Nephron progenitor cell (in vitro differentiated cells): ENCODE data around the gene HOXC5.

ENCODE experiments used
- DNase-seq: peaks from one replicate; pipeline ENCODE4 v3.0.0; 2021
- H3K27ac Mint-ChIP-seq: 2 replicates; pipeline ENCODE4 v1.8.0; 2021; ENCODE audit warnings: mild to moderate bottlenecking, moderate library complexity, mixed read lengths
- H3K27me3 Mint-ChIP-seq: 2 replicates; pipeline ENCODE4 v1.8.0; 2021; ENCODE audit warnings: mild to moderate bottlenecking, low read depth, mixed read lengths; ENCODE audit not compliant: poor library complexity
- H3K36me3 Mint-ChIP-seq: 2 replicates; pipeline ENCODE4 v1.8.0; 2021; ENCODE audit warnings: low read depth, mixed read lengths
- H3K4me1 Mint-ChIP-seq: 2 replicates; pipeline ENCODE4 v1.8.0; 2021; ENCODE audit warnings: mixed read lengths
- H3K4me3 Mint-ChIP-seq: 2 replicates; pipeline ENCODE4 v1.8.0; 2021; ENCODE audit warnings: mild to moderate bottlenecking, moderate library complexity, mixed read lengths
- H3K9me3 Mint-ChIP-seq: 2 replicates; pipeline ENCODE4 v1.8.0; 2021; ENCODE audit warnings: mild to moderate bottlenecking, moderate library complexity, mixed read lengths
- TF ChIP-seq, protein P1 (sequence below): fragments of 200-600 bp; sonication (generic); IDR thresholded peaks from 2 replicates; pipeline ENCODE4 v1.5.0; 2021; ENCODE audit warnings: antibody characterized with exemption

Gene HOXC5

GRCh38 chr12:53990311-53991076 is 42.4 kb upstream of the HOXC5 start:
- TF ChIP-seq, protein P1, sequence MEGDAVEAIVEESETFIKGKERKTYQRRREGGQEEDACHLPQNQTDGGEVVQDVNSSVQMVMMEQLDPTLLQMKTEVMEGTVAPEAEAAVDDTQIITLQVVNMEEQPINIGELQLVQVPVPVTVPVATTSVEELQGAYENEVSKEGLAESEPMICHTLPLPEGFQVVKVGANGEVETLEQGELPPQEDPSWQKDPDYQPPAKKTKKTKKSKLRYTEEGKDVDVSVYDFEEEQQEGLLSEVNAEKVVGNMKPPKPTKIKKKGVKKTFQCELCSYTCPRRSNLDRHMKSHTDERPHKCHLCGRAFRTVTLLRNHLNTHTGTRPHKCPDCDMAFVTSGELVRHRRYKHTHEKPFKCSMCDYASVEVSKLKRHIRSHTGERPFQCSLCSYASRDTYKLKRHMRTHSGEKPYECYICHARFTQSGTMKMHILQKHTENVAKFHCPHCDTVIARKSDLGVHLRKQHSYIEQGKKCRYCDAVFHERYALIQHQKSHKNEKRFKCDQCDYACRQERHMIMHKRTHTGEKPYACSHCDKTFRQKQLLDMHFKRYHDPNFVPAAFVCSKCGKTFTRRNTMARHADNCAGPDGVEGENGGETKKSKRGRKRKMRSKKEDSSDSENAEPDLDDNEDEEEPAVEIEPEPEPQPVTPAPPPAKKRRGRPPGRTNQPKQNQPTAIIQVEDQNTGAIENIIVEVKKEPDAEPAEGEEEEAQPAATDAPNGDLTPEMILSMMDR, result no peak
- H3K4me3 Mint-ChIP-seq, result peak overlapping the region; percentile 98

GRCh38 chr12:53991077-53991460 is 41.8 kb upstream of the HOXC5 start:
- H3K4me3 Mint-ChIP-seq, result peak overlapping the region; percentile 98
- TF ChIP-seq, protein P1, result no peak
- peaks cover 69% of the 10 kb centered on the region for H3K4me1 Mint-ChIP-seq
- H3K27me3 Mint-ChIP-seq, result peaks cover 29% of the 10 kb centered on the region
- peaks cover 87% of the 10 kb centered on the region for H3K36me3 Mint-ChIP-seq
- no peaks in the 10 kb centered on the region for H3K9me3 Mint-ChIP-seq
- peak overlapping the region; percentile 97 for H3K27ac Mint-ChIP-seq
- no peak for DNase-seq

More at GRCh38 chr12:53990311-53991076, 42.4 kb upstream of the HOXC5 start:
- H3K9me3 Mint-ChIP-seq, result no peaks in the 10 kb centered on the region
- H3K4me1 Mint-ChIP-seq, result peaks cover 69% of the 10 kb centered on the region
- DNase-seq, result no peak
- H3K27me3 Mint-ChIP-seq, result peaks cover 31% of the 10 kb centered on the region
- H3K27ac Mint-ChIP-seq, result peak overlapping the region; percentile 97
- peaks cover 86% of the 10 kb centered on the region for H3K36me3 Mint-ChIP-seq

GRCh38 chr12:53992377-53992889 is 40.4 kb upstream of the HOXC5 start:
- peaks cover 57% of the 10 kb centered on the region for H3K4me1 Mint-ChIP-seq
- H3K36me3 Mint-ChIP-seq, result peaks cover 79% of the 10 kb centered on the region
- H3K27me3 Mint-ChIP-seq, result peaks cover 18% of the 10 kb centered on the region
- H3K4me3 Mint-ChIP-seq, result peak overlapping the region; percentile 98
- H3K27ac Mint-ChIP-seq, result peak overlapping the region; percentile 99
- H3K9me3 Mint-ChIP-seq, result no peaks in the 10 kb centered on the region
- DNase-seq, result no peak
- TF ChIP-seq, protein P1, result no peak

GRCh38 chr12:53993162-53994008 is 39.5 kb upstream of the HOXC5 start:
- Mint-ChIP-seq H3K27me3 (peaks cover 22% of the 10 kb centered on the region), H3K4me1 (peaks cover 57% of the 10 kb centered on the region), H3K36me3 (peaks cover 70% of the 10 kb centered on the region), H3K4me3 (peak overlapping the region; percentile 98), H3K27ac (peak overlapping the region; percentile 99), H3K9me3 (no peaks in the 10 kb centered on the region)
- no peak for DNase-seq
- TF ChIP-seq, protein P1, result no peak

- Mint-ChIP-seq H3K27ac (peak overlapping the region; percentile 99), H3K4me3 (peak overlapping the region; percentile 98), H3K27me3 (peaks cover 22% of the 10 kb centered on the region), H3K9me3 (no peaks in the 10 kb centered on the region), H3K36me3 (peaks cover 66% of the 10 kb centered on the region), H3K4me1 (peaks cover 57% of the 10 kb centered on the region)
- DNase-seq, result no peak
- TF ChIP-seq, protein P1, result no peak
Measured at GRCh38 chr12:53994009-53994263, 38.9 kb upstream of the HOXC5 start.
